Osteoblast (primary cell): ENCODE data around the gene LRRC56. TPM values are rescaled to one million over a fixed set of nuclear protein-coding genes. Genes with fewer than 3 reads are reported as not detected.

Experiments used
- DNase-seq: peaks from one replicate; pipeline ENCODE4 v3.0.0; 2011; ENCODE audit warnings: low spot score, mixed read lengths; ENCODE audit not compliant: insufficient read length; ENCODE audit errors: missing footprints
- H2AFZ ChIP-seq: 2 replicates; pipeline ENCODE4 v1.6.0; 2011; ENCODE audit warnings: mild to moderate bottlenecking, low read length
- H3K27ac ChIP-seq: 2 replicates; pipeline ENCODE4 v1.5.1; 2011; ENCODE audit warnings: mild to moderate bottlenecking, low read depth, low read length, moderate library complexity
- H3K27me3 ChIP-seq: 2 replicates; pipeline ENCODE4 v1.6.0; 2012; ENCODE audit warnings: mild to moderate bottlenecking, control low read depth, inconsistent platforms, low read length, moderate library complexity; ENCODE audit not compliant: insufficient read depth
- H3K36me3 ChIP-seq: 2 replicates; pipeline ENCODE4 v1.5.1; 2011; ENCODE audit warnings: mild to moderate bottlenecking, low read length, control low read depth, moderate library complexity; ENCODE audit not compliant: insufficient read depth
- H3K4me1 ChIP-seq: 2 replicates; pipeline ENCODE4 v1.5.1; 2011; ENCODE audit warnings: mild to moderate bottlenecking, low read length, control low read depth, moderate library complexity; ENCODE audit not compliant: insufficient read depth
- H3K4me2 ChIP-seq: 2 replicates; pipeline ENCODE4 v1.6.0; 2011; ENCODE audit warnings: mild to moderate bottlenecking, low read length; ENCODE audit not compliant: insufficient read depth
- H3K4me3 ChIP-seq: fragments of 200-600 bp; sonication (generic); 3 replicates; pipeline ENCODE4 v1.5.1; 2012; ENCODE audit warnings: mild to moderate bottlenecking, low read length, inconsistent platforms; ENCODE audit not compliant: insufficient read depth
- H3K79me2 ChIP-seq: 2 replicates; pipeline ENCODE4 v1.6.0; 2012; ENCODE audit warnings: mild to moderate bottlenecking, low read length, control low read depth, inconsistent platforms; ENCODE audit not compliant: insufficient read depth
- H3K9me3 ChIP-seq: 2 replicates; pipeline ENCODE4 v1.5.1; 2011; ENCODE audit warnings: low read depth, low read length, control low read depth
- H4K20me1 ChIP-seq: 2 replicates; pipeline ENCODE4 v1.6.0; 2012; ENCODE audit warnings: mild to moderate bottlenecking, low read length, control low read depth; ENCODE audit not compliant: insufficient read depth
- CTCF ChIP-seq: IDR thresholded peaks from 2 replicates; pipeline ENCODE4 v1.5.1; 2011; ENCODE audit warnings: mild to moderate bottlenecking, low read depth, low read length, moderate library complexity; ENCODE audit errors: extremely low read depth
- total RNA-seq: library from RNA; depleted of rRNA; stranded (reverse); fragments of >200 nt; gene quantifications from 2 replicates; pipeline ENCODE4 v1.2.3, GENCODE V29; 2012

Gene LRRC56
- total RNA-seq, 1 donor, result 1.1 TPM

- TF ChIP-seq CTCF, result no peak
- no peaks in the 10 kb centered on the region for H4K20me1 ChIP-seq
- no peaks in the 10 kb centered on the region for H3K9me3 ChIP-seq
- H3K27ac ChIP-seq, result no peak overlapping the region
- peak; percentile 91 for DNase-seq
- peaks cover 9% of the 10 kb centered on the region for H3K36me3 ChIP-seq
- H3K27me3 ChIP-seq, result no peaks in the 10 kb centered on the region
- H3K4me2 ChIP-seq, result no peak overlapping the region
- no peak overlapping the region for H2AFZ ChIP-seq
- H3K79me2 ChIP-seq, result peaks cover 8% of the 10 kb centered on the region
- no peaks in the 10 kb centered on the region for H3K4me1 ChIP-seq
- H3K4me3 ChIP-seq, result no peak overlapping the region
Measured at GRCh38 chr11:488992-489391, 48.3 kb upstream of the LRRC56 start.

- Histone ChIP-seq H3K27ac (no peak overlapping the region), H3K36me3 (peaks cover 16% of the 10 kb centered on the region), H3K9me3 (no peaks in the 10 kb centered on the region), H4K20me1 (peaks cover under 1% of the 10 kb centered on the region), H3K4me2 (no peak overlapping the region), H3K27me3 (no peaks in the 10 kb centered on the region), H3K4me3 (no peak overlapping the region), H3K4me1 (no peaks in the 10 kb centered on the region), H2AFZ (no peak overlapping the region), H3K79me2 (peaks cover 7% of the 10 kb centered on the region)
- no peak for TF ChIP-seq CTCF
- peak; percentile 90 for DNase-seq
Measured at GRCh38 chr11:489610-490185, 47.6 kb upstream of the LRRC56 start.

GRCh38 chr11:490186-490929 lies 47.0 kb upstream of the LRRC56 start:
- H3K4me1 ChIP-seq, result no peaks in the 10 kb centered on the region
- H3K4me2 ChIP-seq, result no peak overlapping the region
- H3K27me3 ChIP-seq, result no peaks in the 10 kb centered on the region
- TF ChIP-seq CTCF, result no peak
- H3K36me3 ChIP-seq, result peaks cover 16% of the 10 kb centered on the region
- peaks cover 7% of the 10 kb centered on the region for H4K20me1 ChIP-seq
- DNase-seq, result peak; percentile 83
- H2AFZ ChIP-seq, result no peak overlapping the region
- no peaks in the 10 kb centered on the region for H3K9me3 ChIP-seq
- peaks cover 2% of the 10 kb centered on the region for H3K79me2 ChIP-seq
- no peak overlapping the region for H3K4me3 ChIP-seq
- no peak overlapping the region for H3K27ac ChIP-seq

GRCh38 chr11:490930-491260 lies 46.4 kb upstream of the LRRC56 start:
- peaks cover 2% of the 10 kb centered on the region for H3K79me2 ChIP-seq
- H3K4me3 ChIP-seq, result no peak overlapping the region
- H3K36me3 ChIP-seq, result peaks cover 17% of the 10 kb centered on the region
- H3K27ac ChIP-seq, result no peak overlapping the region
- H4K20me1 ChIP-seq, result peaks cover 7% of the 10 kb centered on the region
- no peaks in the 10 kb centered on the region for H3K27me3 ChIP-seq
- TF ChIP-seq CTCF, result no peak
- no peaks in the 10 kb centered on the region for H3K9me3 ChIP-seq
- peak; percentile 86 for DNase-seq
- H3K4me1 ChIP-seq, result no peaks in the 10 kb centered on the region
- H3K4me2 ChIP-seq, result no peak overlapping the region
- H2AFZ ChIP-seq, result no peak overlapping the region
